ENCODE results near the gene RPN2.
"Not testable (repeated sequence)": the region's sequence is repeated elsewhere in the genome, so short reads cannot be mapped to it uniquely, and the experiment has no call there.

RPN2 gene

DNA sequence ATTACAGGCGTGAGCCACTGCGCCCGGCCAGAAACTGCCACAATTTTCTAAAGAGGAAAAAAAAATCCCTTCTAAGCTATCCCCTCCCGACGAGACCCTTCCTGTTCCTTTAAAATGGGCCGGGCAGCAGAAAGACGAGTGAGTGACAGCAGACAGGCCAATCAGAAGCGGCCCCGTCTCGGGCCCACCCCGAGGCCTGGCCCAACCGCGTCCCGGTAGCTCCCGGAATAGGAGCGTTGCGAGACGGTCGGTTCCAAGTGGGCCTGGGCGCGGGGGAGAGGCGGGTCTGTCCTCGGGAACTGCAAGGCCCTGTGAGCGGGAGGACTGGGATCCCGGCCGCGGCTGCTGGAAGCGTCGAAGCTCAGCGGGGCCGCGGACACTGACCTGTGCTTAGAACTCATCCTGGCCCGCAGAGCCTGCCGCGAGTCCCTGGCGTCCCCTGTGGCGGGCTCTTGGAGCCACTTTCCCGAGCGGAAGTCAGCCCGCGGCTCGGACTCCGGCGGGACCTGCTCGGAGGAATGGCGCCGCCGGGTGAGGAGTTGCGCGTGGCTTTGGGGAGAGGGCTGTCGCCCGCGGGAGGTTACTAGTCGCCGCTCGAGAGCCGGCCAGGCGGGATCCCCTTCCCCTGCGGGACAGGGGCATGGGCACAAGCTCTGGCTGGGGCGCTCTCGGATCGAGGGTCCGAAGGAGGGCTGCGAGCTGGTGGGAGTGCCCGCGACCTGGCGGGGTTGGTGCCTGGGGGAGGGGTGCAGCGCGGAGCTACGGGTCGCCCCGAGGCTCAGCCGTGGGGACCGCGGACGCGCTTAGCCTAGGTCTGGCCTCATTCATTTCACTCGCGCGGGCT lies at the start of gene RPN2, which contains the start of gene MROH8:
RPN2 (plus strand) TSS at position 492 of the 844 bp plus-strand sequence; CDS start at position 519, 27 bp downstream.
MROH8 (minus strand) TSS at position 710 of the 844 bp plus-strand sequence.
- DNase-seq = peak; percentile 98

GRCh38 chr20:37131486-37131885 lies 47.6 kb upstream of the RPN2 start:
- no peak for DNase-seq

DNA sequence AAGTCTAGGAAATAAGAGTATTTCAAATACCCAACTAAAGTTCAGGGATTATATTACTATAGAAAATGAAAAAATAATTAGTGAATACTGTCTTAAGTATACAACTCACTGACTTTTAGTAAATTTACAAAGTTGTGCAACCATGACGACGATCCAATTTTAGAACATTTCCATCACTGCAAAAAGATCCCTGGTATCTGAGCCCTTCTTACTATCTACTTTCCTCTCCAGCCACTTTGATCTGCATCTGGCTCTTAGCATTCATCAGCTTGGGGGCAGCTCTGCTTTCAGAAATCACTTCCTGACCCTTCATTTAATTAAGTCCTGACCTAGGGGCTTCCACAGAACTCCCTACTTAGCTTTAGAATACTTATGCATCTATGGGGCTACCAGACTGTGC lies 45.2 kb upstream of the RPN2 start:
- DNase-seq = no peak

DNA sequence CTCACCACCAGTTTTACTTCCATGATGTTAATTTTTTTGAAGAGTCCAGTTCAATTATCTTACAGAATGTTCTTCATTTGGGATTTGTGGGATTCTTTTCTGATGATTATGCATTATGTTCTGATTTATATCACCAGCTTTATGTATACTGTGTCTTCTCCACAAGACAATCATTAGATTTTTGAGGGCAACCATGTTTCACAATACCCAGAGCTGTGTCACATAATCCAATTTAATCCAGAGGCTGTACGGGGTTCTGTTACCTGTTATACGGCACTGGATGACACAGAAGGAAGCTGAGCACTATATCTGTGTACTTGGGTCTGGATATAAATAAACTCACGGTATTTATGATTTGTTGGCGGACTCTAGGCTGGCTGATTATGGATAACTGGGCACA lies 41.6 kb upstream of the RPN2 start:
- no peak for DNase-seq

DNA sequence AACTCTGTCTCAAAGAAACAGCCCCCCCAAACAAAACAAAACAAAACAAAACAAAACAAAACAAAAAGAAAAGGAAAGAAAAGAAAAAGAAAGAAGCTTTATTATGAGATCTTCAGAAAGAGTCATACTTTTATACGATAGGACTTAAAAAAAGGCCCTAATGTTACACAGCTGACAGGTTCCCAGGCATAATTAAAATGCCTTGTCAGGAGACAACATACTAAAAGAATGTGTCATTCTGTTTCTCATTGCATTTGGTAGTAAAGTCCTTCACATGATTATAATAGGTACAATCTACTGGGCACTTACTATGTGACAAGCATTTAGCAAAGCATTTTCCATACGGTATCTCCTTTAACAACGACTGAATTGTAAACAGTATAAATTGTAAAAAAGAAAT lies 36.4 kb upstream of the RPN2 start:
- no peak for DNase-seq

GRCh38 chr20:37144856-37145404 lies 34.2 kb upstream of the RPN2 start:
- no peak for DNase-seq

DNA sequence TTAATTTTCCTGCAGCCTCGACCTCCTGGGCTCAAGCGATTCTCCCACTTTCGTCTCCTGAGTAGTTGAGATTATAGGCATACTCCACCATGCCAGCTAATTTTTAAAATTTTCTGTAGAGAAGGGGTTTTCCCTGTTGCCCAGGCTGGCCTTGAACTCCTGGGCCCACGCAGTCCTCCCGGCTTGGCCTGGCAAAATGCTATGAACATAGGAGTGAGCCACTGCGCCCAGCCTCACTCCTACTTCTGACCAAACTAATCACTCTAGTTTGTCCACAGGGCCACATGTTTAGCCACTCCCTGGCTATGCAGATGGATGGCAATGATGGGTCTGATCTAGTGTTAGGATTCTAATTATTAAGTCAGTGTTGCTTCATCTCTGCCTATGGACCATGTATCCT lies 31.9 kb upstream of the RPN2 start:
- DNase-seq = no peak

DNA sequence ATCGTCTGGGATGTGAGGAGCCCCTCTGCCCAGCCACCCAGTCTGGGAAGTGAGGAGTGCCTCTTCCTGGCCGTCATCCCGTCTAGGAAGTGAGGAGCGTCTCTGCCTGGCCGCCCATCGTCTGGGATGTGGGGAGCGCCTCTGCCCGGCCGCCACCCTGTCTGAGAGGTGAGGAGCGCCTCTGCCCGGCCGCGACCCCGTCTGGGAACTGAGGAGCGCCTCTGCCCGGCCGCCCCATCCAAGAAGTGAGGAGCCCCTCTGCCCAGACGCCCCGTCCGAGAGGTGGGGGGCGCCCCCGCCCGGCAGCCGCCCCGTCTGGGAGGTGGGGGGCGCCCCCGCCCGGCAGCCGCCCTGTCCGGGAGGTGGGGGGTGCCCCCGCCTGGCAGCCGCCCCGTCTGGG lies 28.3 kb upstream of the RPN2 start:
- DNase-seq = not testable (repeated sequence)

DNA sequence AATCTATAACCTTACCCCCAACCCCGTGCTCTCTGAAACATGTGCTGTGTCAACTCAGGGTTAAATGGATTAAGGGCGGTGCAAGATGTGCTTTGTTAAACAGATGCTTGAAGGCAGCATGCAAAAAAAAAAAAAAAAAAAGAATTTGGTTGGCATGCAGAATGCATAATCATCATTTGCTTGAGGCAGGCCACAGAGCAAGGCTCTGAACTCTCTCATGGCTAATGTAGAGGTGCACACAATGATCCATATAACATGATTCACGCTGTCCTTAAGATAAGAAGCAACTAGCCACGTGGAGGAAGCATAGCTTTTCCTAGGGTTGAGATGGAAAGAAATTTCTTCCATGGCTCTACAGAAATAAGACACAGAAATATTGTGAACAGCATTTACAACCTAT lies 27.6 kb upstream of the RPN2 start:
- no peak for DNase-seq

GRCh38 chr20:37152284-37152683 lies 26.8 kb upstream of the RPN2 start:
- no peak for DNase-seq

DNA sequence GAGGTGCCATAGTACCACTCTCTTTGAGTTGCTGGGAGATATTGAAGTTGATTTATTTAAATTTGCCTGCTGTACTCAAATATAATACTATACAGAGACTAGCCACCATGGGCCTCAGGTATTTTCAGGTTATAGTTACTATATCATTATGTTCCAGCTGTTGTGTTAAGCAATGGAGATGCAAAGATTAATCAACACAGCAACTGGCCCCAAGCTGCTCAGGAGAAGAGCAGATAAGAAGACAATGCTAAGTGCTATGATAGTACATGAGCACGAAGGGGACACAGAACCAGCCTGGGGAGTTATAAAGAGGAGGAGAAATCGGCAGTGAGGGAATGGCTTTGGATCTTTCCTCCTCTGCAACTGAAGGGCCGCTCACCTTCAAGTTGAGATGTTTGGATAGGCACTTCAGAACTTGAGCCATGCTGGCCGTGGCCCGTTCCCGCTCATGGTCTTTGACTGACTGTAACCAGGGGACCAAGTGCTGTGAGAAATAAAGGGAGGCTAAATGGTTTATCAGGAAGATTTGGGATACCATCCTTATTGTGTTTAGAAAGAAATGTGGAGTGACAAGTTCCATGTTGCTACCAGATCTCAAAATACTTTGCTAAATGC lies 24.3 kb upstream of the RPN2 start:
- DNase-seq = no peak

GRCh38 chr20:37155987-37156386 lies 23.1 kb upstream of the RPN2 start:
- no peak for DNase-seq

GRCh38 chr20:37158248-37158647 lies 20.9 kb upstream of the RPN2 start:
- no peak for DNase-seq

DNA sequence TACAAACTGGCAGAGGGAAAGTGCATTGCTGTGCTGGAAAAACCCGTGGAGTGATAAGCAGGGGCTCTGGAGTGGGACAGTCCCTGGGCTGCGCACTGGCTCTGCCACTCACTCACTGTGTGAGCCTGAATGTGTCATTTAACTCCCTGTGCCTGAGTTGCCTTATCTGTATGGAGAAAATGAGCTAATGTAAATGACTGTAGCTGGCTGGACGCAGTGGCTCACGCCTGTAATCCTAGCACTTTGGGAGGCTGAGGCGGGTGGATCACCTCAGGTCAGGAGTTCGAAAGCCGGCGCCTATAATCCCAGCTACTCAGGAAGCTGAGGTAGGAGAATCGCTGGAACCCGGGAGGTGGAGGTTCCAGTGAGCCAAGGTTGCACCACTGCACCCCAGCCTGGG lies 18.4 kb upstream of the RPN2 start:
- no peak for DNase-seq

DNA sequence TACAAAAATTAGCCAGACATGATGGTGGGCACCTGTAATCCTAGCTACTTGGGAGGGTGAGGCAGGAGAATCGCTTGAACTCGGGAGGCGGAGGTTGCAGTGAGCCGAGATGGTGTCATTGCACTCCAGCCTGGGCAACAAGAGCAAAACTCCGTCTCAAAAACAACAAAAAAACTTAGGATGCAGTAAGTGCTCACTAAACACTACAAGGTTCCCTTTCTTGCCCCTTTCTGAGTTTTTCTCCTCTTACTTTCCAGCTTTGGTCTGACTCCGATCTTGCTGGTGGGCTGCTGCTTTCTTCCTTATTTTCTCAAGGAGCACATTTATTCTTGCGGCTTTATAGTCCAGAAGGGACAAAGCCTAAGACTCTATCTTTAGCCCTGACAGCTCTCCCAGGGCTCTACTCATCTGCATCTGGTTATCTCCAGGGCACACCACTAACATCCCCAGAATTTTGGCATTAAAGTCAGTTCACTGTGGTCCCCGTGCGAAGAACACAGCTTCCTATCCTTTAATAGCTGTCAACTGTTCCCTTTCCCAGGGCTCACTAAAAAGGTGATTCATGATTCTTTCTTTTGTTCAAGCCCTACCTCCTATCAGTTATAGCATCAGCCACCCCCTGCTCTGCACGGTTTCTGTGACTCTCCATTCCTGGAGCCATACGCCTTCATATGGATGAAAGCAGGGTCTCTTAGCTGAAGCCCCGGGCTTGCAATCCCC lies 17.1 kb upstream of the RPN2 start:
- no peak for DNase-seq

GRCh38 chr20:37162646-37163045 lies 16.5 kb upstream of the RPN2 start:
- DNase-seq = no peak

- DNase-seq = no peak
These were observed 15.1 kb upstream of the RPN2 start for GRCh38 chr20:37163832-37164554.

GRCh38 chr20:37165031-37165430 lies 14.1 kb upstream of the RPN2 start:
- no peak for DNase-seq

DNA sequence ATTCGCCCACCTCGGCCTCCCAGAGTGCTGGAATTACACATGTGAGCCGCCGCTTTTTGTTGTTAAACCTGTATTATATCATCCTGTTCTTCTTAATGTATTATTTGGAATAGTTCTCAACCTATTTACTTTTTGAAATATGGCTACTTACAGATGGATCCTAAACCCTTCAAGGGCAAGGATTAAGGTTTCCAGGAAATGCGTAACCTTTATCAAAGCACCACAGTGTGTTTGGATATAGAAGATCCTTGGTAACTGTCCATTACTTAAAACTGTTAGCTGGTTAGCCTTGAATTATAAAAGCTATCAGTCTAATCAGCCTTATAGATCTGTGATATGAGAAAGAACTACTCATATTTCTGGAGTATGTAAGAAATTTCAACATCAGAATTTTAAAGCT lies 12.3 kb upstream of the RPN2 start:
- DNase-seq = no peak

DNA sequence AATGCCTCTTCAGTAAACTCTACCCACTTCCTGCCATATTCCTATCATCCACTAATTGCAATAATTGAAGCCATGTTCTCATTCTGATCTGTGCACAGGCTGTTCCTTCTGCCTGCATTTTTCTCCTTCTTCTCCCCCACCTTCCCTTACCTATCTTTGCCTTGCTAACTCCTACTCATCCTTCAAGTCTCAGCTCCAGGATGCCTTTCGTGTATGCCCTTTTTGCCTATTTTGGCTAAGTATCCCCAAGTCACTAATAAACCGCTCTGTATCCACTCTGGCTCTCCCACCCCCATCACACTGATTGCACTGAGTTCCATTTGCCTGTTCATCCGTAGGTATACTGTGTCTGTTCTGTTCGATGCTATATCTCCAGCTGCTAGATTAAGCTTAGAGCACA lies 6.3 kb upstream of the RPN2 start:
- DNase-seq = no peak

DNA sequence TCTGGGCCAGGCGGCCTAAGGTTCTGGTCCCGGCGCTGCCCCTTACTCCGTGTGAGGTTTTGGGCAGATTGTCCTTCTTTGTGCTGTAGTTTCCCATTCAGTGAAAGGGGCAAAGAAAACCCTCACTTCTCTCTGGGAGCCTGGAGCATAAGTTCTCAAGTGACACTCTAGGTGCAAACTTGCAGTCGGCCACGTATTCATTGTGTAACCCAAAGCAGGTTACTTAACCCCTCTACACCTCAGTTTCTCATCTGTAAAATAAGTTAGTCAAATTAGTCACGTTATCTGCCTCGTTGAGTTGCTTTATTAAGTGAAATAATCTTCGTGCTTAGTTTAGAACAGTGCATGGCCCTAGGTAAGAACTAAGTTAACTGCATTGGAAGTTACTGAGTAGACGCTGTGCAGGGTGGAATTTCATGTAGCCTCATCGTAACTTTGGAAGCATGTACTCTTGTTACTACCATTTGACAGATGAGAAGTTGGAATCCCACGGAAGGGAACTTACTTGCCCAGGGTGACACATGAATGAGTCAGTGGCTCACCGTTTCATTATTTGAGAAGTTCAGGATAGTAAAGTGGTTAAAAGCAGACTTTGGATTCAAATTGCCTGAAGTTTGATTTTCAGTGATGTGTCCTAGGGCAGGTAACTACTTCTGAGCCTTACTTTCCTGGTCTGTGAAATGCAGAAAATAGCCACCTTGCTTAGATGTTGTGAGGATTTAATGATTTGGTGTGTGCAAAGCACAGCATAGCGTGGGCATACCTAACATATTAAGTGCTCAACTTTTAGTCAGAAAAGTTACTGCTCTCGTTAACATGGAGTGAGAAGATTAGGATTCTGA lies 774 bp downstream of the RPN2 start:
- DNase-seq = no peak

DNA sequence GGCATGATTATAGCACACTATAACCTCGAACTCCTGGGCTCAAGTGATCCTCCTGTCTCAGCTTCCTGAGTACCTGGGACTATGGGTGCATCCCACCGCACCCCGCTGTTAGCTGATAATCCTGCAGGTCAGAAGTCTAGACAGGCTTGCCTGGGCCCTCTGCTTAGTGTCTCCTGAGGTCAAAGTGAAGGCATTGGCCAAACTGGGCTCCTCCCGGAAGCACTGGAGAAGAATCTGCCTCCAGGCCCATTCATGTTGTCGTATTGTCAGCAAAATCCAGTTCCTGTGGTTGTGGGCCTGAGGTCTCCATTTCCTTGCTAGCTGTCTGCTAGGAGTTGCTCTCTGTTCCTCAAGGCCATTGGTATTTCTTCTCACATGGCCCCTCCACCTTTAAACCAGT lies 6.6 kb downstream of the RPN2 start:
- no peak for DNase-seq

Measured in NCI-H446 treated with DMSO at 0.1 percent for 48 hours (cell line).